CD4-positive, alpha-beta T cell treated with Interleukin-6 for 4 hours (primary cell): ENCODE data around the gene TUBD1.
"Not testable (repeated sequence)": the region's sequence is repeated elsewhere in the genome, so short reads cannot be mapped to it uniquely, and the experiment has no call there.

Source experiments
- DNase-seq: peaks from one replicate; pipeline ENCODE4 v3.0.0-alpha.2; 2020; ENCODE audit warnings: mixed read lengths

TUBD1 gene, protein sequence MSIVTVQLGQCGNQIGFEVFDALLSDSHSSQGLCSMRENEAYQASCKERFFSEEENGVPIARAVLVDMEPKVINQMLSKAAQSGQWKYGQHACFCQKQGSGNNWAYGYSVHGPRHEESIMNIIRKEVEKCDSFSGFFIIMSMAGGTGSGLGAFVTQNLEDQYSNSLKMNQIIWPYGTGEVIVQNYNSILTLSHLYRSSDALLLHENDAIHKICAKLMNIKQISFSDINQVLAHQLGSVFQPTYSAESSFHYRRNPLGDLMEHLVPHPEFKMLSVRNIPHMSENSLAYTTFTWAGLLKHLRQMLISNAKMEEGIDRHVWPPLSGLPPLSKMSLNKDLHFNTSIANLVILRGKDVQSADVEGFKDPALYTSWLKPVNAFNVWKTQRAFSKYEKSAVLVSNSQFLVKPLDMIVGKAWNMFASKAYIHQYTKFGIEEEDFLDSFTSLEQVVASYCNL

GRCh38 chr17:59892924-59893675 is at the start of gene TUBD1, which contains the start of gene RPS6KB1:
TSS of gene TUBD1 (minus strand) at chr17:59892943. CDS start at chr17:59891002, 1,941 bp downstream.
TSS of gene RPS6KB1 (plus strand) at chr17:59893121. CDS start at chr17:59893185, 64 bp downstream.
- peak; percentile 97 for DNase-seq

DNA sequence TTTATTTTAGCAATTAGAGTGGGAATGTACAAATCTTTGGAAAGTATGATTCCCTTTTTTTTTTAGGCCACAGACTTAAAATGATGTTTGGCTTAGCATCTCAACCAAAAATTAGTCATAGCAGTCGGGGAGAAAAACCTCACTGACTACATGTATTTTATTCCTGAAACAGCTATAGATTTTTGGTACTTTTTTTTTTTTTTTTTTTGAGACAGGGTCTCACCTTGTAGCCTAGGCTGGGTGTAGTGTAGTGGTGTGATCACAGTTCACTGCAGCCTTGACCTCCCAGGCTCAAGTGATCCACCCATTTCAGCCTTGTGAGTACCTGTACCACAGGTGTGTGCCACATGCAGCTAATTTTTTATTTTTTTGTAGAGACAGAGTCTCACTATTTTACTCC is 48.4 kb upstream of the TUBD1 start:
- DNase-seq: no peak

GRCh38 chr17:59940697-59941096 is 48.0 kb upstream of the TUBD1 start:
- not testable (repeated sequence) for DNase-seq

DNA sequence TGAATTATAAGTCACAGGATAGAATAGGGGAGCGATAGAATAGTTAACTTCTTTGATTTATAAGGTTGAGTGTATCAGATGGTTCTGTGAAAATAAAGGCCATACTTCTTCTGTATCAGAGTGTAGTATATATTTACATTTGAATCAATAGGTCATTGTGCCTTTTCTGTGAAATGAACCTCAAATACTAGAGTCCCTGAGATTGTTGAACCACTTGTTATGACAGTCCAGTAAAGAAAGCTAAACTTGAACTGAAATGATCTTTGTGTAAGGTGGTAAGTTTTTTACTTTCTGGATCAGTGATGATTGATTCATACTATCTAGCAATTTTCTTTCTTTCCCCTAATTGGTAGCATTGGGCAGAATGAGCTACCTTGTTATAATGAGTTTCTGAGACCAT is 40.6 kb upstream of the TUBD1 start:
- DNase-seq: not testable (repeated sequence)

DNA sequence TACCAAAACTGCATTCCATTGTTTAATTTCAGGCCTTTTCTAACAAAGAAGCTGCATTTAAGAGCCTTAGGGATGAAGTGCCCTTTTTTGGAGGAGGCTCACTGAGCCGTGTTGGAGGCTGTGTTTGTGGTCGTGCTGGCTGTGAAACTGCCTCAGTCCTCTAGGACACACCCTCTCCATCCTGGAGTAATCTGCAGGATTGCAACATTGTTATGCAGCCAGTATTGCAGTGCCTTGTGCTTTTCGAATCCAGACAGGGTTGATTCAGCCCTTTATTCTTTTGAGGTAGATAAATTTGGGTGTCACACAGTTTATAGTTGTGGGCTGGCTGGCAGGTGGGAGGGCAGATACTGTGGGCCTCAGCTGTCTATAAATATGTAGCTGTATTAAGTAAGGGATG is 38.0 kb upstream of the TUBD1 start:
- DNase-seq: not testable (repeated sequence)

GRCh38 chr17:59930121-59930520 is 37.4 kb upstream of the TUBD1 start:
- DNase-seq: not testable (repeated sequence)

DNA sequence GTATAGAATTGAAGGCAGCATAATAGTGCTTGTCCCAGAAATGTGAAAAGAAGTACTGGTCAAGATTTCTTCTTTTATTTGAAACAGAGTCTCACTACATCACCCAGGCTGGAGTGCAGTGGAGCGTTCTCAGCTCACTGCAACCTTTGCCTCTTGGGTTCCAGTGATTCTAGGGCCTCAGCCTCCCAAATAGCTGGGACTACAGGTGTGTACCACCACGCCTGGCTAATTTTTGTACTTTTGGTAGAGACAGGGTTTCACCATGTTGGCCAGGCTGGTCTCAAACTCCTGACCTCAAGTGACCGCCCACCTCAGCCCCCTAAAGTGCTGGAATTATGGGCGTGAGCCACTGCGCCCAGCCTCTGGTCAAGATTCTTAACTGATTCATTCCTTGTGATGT is 27.9 kb upstream of the TUBD1 start:
- DNase-seq: not testable (repeated sequence)

GRCh38 chr17:59916446-59916845 is 23.7 kb upstream of the TUBD1 start:
- no peak for DNase-seq

- peak; percentile 14 for DNase-seq
Observed at GRCh38 chr17:59914274-59914854, 21.6 kb upstream of the TUBD1 start.

GRCh38 chr17:59907467-59907866 is 14.7 kb upstream of the TUBD1 start:
- no peak for DNase-seq

GRCh38 chr17:59903455-59903854 is 10.7 kb upstream of the TUBD1 start:
- no peak for DNase-seq

DNA sequence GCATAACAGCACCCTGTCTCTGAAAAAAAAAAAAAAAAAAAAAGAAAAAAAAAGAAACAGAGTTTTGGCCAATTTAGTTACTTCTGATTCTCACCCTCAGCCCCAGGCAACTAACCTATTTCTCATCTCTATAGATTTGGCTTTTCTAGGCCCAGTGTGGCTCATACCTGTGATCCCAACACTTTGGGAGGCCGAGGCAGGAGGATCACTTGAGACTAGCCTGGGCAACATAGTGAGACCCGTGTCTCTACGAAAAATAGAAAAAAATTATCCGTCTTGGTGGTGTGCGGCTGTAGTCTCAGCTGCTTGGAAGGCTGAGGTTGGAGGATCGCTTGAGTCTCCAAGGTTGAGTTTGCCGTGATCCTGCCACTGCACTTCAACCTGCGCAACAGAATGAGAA is 8.9 kb upstream of the TUBD1 start:
- DNase-seq: no peak

DNA sequence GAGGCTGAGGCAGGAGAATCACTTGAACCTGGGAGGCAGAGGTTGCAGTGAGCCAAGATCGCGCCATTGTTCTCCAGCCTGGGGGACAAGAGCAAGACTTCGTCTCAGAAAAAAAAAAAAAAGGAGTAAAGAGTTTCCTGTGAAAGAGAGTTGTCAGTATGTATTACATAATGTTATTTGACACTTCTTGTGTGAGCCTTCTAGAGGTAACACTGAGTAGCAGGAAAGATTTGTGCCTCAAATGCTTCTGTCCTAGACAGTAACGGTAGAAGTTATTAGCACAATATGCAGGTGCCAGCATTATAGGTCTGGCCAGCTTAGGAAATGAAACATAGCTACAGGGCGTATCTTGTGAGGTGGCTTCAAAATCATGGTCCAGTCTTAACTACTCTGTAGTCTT is 6.4 kb upstream of the TUBD1 start:
- DNase-seq: no peak

- DNase-seq: no peak
Observed at GRCh38 chr17:59897090-59897489, 4.3 kb upstream of the TUBD1 start.

DNA sequence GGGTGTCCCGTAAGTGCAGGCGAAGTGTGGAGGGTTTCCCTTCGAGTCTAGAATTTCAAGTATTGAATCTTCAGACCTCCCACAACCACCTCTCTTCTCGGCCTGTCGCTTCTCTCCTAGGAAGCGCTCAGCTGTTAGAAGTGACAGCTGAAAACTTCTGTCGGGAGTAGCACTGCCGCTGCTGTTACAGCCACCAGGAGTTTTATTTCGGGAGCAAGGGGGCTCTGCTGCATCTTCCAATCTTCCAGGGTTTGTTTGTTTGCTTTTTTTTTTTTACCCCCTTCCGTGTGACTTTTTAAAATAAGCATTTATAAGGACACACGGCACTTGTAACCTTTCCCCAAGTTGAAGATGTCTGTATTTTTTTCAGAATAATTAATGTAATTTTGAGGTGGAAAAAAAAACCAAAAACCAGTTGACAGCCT is 945 bp upstream of the TUBD1 start:
- no peak for DNase-seq

GRCh38 chr17:59892251-59892923 is 356 bp downstream of the TUBD1 start:
- no peak for DNase-seq

GRCh38 chr17:59890720-59891119 is 2.0 kb downstream of the TUBD1 start:
- DNase-seq: no peak

DNA sequence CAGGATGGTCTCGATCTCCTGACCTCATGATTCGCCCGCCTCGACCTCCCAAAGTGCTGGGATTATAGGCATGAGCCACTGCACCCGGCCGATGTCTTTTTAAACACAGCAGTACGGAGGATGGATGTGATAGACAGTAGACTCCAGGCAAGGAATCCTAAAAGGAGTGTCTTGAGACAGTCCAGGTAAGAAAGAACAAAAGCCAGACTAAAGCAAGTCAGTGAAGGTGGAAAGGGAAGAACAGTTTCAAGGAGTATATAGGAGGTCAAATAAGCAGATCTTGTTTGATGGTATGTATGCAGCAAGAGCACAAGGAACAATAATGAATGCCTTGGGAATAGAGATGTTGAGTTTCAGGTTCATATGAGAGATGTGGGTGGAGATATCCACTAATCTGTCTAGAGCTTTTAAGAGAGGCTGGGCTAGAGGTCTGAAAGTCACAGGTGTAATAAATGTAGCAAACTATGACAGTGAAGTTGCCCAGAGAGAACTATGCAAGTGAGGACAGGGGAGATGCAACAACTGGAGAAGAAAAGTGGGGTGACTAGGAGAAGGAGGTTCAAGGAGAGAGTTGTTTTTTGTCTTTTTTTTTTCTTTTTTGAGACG is 4.5 kb downstream of the TUBD1 start:
- no peak for DNase-seq

DNA sequence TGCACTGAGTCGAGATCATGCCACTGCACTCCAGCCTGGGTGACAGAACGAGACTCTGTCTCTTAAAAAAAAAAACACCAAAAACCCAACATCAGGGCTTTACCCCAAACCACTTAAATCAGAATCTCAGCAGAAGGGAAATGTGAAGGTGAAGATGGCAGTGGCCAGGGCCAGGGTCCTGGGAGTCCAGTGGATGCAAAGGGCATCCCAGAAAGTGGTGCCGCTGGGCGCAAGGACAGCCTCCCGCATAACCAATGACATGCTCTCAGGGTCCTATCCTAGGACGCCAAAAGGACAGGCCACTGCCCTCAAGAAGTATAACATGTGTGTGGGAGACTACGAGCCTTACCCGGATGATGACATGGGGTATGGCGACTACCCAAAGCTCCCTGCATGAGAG is 7.9 kb downstream of the TUBD1 start:
- no peak for DNase-seq

GRCh38 chr17:59878624-59879023 is 14.1 kb downstream of the TUBD1 start:
- DNase-seq: no peak

DNA sequence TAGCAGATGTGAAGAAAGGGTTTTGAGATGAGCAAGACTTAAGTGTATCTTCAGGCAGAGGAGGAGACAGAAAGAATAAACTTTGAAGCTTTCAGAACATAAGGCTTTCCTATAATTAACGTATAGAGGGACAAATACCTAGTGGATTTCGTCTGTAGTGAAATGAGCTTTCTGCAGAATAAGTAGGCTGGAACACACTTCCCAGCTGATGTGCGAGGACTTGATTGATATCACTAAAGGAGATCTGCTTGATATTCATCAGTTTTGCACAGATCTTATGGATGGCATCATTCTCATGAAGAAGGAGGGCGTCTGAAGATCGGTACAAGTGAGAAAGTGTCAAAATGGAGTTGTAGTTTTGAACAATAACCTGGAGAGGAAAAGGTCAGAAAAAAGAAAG is 14.8 kb downstream of the TUBD1 start:
- no peak for DNase-seq

- no peak for DNase-seq
Observed at GRCh38 chr17:59876107-59876506, 16.6 kb downstream of the TUBD1 start.

DNA sequence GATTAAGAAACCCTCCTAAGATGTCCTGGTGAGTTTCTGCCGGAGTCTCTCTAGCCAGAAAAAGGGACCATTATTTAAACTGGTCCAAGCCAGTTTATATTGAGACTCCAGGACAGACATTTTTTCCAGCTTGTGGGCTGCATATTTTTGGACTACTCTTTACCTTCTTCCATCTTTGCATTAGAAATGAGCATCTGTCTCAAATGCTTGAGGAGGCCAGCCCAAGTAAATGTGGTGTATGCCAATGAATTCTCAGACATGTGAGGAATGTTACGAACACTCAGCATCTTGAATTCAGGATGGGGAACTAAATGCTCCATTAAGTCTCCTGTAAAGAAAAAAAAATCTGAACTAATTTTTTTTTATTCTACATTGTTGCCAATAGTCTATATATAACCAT is 18.4 kb downstream of the TUBD1 start:
- no peak for DNase-seq
